ENCODE data around the gene HTR5A.

Gene HTR5A

GRCh38 chr7:155058896-155059295 is 11.2 kb upstream of the HTR5A start:
- ChIA-PET POLR2A (ENCODE audit: low non-redundant PET) (no interaction called here), CTCF (no interaction called here)
- no peak for DNase-seq (ENCODE audit: low spot score)
- H3K27ac ChIP-seq, result no peak overlapping the region
- TF ChIP-seq CTCF (conservative IDR thresholded peaks at IDR 0.05; ENCODE audit: low read depth), result no peak

GRCh38 chr7:155059703-155060102 is 10.4 kb upstream of the HTR5A start:
- CTCF ChIA-PET, result no interaction called here
- DNase-seq (ENCODE audit: low spot score), result no peak
- no peak overlapping the region for H3K27ac ChIP-seq
- TF ChIP-seq CTCF (conservative IDR thresholded peaks at IDR 0.05; ENCODE audit: low read depth), result no peak
- POLR2A ChIA-PET (ENCODE audit: low non-redundant PET), result no interaction called here

- ChIA-PET CTCF (no interaction called here), POLR2A (ENCODE audit: low non-redundant PET) (no interaction called here)
- no peak for DNase-seq (ENCODE audit: low spot score)
- no peak for TF ChIP-seq CTCF (conservative IDR thresholded peaks at IDR 0.05; ENCODE audit: low read depth)
- H3K27ac ChIP-seq, result no peak overlapping the region
Measured at GRCh38 chr7:155062411-155062810, 7.7 kb upstream of the HTR5A start.

GRCh38 chr7:155064186-155064585 is 5.9 kb upstream of the HTR5A start:
- no peak overlapping the region for H3K27ac ChIP-seq
- no peak for DNase-seq (ENCODE audit: low spot score)
- ChIA-PET CTCF (no interaction called here), POLR2A (ENCODE audit: low non-redundant PET) (no interaction called here)
- no peak for TF ChIP-seq CTCF (conservative IDR thresholded peaks at IDR 0.05; ENCODE audit: low read depth)

- DNase-seq (ENCODE audit: low spot score), result peak; percentile 67
- CTCF ChIA-PET, result interaction anchor here (0.6 kb wide), 1 partner anchor 152 kb away, joined by 3 read pairs; no protein-coding TSS in a partner anchor
- POLR2A ChIA-PET (ENCODE audit: low non-redundant PET), result no interaction called here
- TF ChIP-seq CTCF (conservative IDR thresholded peaks at IDR 0.05; ENCODE audit: low read depth), result no peak
- no peak overlapping the region for H3K27ac ChIP-seq
Measured at GRCh38 chr7:155066417-155066950, 3.6 kb upstream of the HTR5A start.

GRCh38 chr7:155071121-155071651 is 1.1 kb downstream of the HTR5A start:
- ChIA-PET POLR2A (ENCODE audit: low non-redundant PET) (no interaction called here), CTCF (no interaction called here)
- no peak for TF ChIP-seq CTCF (conservative IDR thresholded peaks at IDR 0.05; ENCODE audit: low read depth)
- DNase-seq (ENCODE audit: low spot score), result no peak
- no peak overlapping the region for H3K27ac ChIP-seq
